Kidney (tissue), 14 donors: ENCODE data around the gene NEK11. TPM values are rescaled to one million over a fixed set of nuclear protein-coding genes. Genes with fewer than 3 reads are reported as not detected.

Experiments used
- DNase-seq, 5 donors: peaks; one replicate each; pipeline ENCODE4 v3.0.0-alpha.2; 2013 to 2020
- FAIRE-seq: peaks from 2 replicates; lab custom pipeline; 2012; peaks lifted over from hg19 to GRCh38; lab: Jason Lieb, UNC
- H3K27ac ChIP-seq, 2 donors: one replicate each; pipeline ENCODE4 v1.7.0; 2013; ENCODE audit warnings: low read depth in 2 of 2, low read length in 2 of 2, inconsistent platforms in 1 of 2
- H3K27me3 ChIP-seq: one replicate; pipeline ENCODE4 v1.7.1; 2013; ENCODE audit warnings: low read length, inconsistent platforms; ENCODE audit not compliant: control insufficient read depth, insufficient read depth
- H3K36me3 ChIP-seq, 3 donors: one replicate each; pipeline versions ENCODE4 v1.7.0 to v1.7.1; 2013; ENCODE audit warnings: low read length in 3 of 3, control low read depth in 1 of 3, inconsistent platforms in 1 of 3; ENCODE audit not compliant: insufficient read depth in 3 of 3, control insufficient read depth in 2 of 3
- H3K4me1 ChIP-seq, 3 donors: one replicate each; pipeline versions ENCODE4 v1.7.0 to v1.7.1; 2013; ENCODE audit warnings: low read length in 3 of 3, inconsistent platforms in 1 of 3, low read depth in 1 of 3; ENCODE audit not compliant: control insufficient read depth in 2 of 3, insufficient read depth in 2 of 3
- H3K4me3 ChIP-seq, 3 donors: one replicate each; pipeline versions ENCODE4 v1.7.0 to v1.8.1; 2013; ENCODE audit warnings: low read length in 3 of 3, control low read depth in 1 of 3, inconsistent platforms in 1 of 3
- H3K9ac ChIP-seq, 3 donors: one replicate each; pipeline versions ENCODE4 v1.7.0 to v1.7.1; 2013; ENCODE audit warnings: low read length in 3 of 3, control low read depth in 1 of 3, inconsistent platforms in 1 of 3
- H3K9me3 ChIP-seq, 3 donors: one replicate each; pipeline versions ENCODE4 v1.7.0 to v1.7.1; 2013; ENCODE audit warnings: low read length in 3 of 3, control low read depth in 1 of 3, inconsistent platforms in 1 of 3; ENCODE audit not compliant: control insufficient read depth in 2 of 3, insufficient read depth in 1 of 3
- CTCF ChIP-seq: IDR thresholded peaks from 3 replicates; pipeline ENCODE4 v1.5.1; 2012; ENCODE audit warnings: mild to moderate bottlenecking, moderate library complexity, borderline replicate concordance; ENCODE audit not compliant: insufficient read depth; ENCODE audit errors: extremely low read depth
- intact Hi-C: fragments of 100-400 bp; cut with DNase I; formaldehyde crosslinking; loops from one replicate; pipeline ENCODE4 v1.11.1; 2022
- polyA plus RNA-seq: library from polyadenylated mRNA; stranded (reverse); fragments of 350-450 nt; fragmentation: Illumina TruSeq; extraction: RNeasy Lipid Tissue Mini Kit (QIAGEN cat#74804); gene quantifications from one replicate; pipeline ENCODE4 v1.2.3, GENCODE V29; 2014; ENCODE audit warnings: low read depth, low replicate concordance; ENCODE audit not compliant: insufficient read depth
- total RNA-seq: library from RNA; stranded (reverse); fragmentation: NEBNext Ultra II Directional; extraction: Animal tissue kit (Norgen Biotek cat#: 25700); gene quantifications from one replicate; pipeline ENCODE4 v1.2.1, GENCODE V29; 2021
- donor health status: control.
- donor health status: control.
- donor health status: control.
- donor health status: control.
- donor health status: control.
- donor health status: DM: yes; HTN: yes; CAD: no.
- donor health status: Normal renal cell carcinoma (clear cell type).

NEK11 gene
- total and polyA plus RNA-seq, 2 donors from 2014 or later: 7.9 to 13.2 TPM

DNA sequence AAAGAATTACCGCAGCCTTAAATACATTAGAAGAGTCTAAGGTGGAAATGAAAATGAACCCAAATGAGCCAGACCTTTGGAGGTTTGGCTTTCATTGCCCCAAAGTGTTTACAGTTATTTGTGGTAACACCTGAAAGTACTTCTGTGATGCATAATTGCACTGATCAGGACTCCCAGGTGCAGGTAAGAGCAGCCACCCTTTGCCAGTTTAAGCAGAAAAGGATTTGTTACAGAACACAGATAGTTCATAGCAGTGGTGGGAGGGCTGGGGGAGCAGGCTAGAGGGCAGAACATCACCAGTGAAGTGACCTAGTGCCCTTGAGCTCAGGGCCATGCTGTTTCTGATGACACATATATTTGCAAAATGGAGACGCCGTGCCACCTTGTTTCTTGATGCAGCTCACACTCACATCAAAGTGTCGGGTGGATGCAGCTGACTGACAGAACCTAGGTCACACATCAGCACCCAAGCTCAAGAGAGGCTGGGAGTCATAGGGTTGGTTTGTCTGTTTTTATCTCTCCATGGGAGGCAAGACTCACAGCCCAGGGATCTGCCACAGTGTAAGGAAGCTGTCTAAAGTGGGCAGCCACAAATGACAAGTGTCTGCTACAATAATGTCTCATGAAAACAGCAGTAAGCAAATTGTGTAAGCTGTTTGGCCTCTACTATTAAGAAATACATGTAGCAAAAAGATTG, 49.1 kb downstream of the NEK11 start:
- Histone ChIP-seq H3K27ac (no peak overlapping the region), H3K4me1 (no peaks in the 10 kb centered on the region), H3K9ac (no peak overlapping the region), H3K4me3 (no peak overlapping the region), H3K9me3 (no peaks in the 10 kb centered on the region), H3K27me3 (no peaks in the 10 kb centered on the region), H3K36me3 (no peaks in the 10 kb centered on the region)
- intact Hi-C loops: no loop called here
- FAIRE-seq (no peak), DNase-seq (no peak)
- TF ChIP-seq CTCF: no peak

- no peaks in the 10 kb centered on the region for H3K27me3 ChIP-seq
- no peaks in the 10 kb centered on the region for H3K4me1 ChIP-seq
- no peak for FAIRE-seq
- no peaks in the 10 kb centered on the region for H3K9me3 ChIP-seq
- no peak overlapping the region for H3K9ac ChIP-seq
- intact Hi-C loops: no loop called here
- no peak for TF ChIP-seq CTCF
- H3K27ac ChIP-seq: no peak overlapping the region
- no peak overlapping the region for H3K4me3 ChIP-seq
- DNase-seq: no peak
- no peaks in the 10 kb centered on the region for H3K36me3 ChIP-seq
Observed at GRCh38 chr3:131077904-131078303, 51.2 kb downstream of the NEK11 start.

- Histone ChIP-seq H3K9ac (no peak overlapping the region), H3K27ac (no peak overlapping the region), H3K36me3 (no peaks in the 10 kb centered on the region), H3K27me3 (no peaks in the 10 kb centered on the region), H3K9me3 (no peaks in the 10 kb centered on the region), H3K4me1 (no peaks in the 10 kb centered on the region), H3K4me3 (no peak overlapping the region)
- DNase-seq: no peak
- FAIRE-seq: no peak
- intact Hi-C loops: no loop called here
- no peak for TF ChIP-seq CTCF
Observed at GRCh38 chr3:131079086-131079485, 52.4 kb downstream of the NEK11 start.

DNA sequence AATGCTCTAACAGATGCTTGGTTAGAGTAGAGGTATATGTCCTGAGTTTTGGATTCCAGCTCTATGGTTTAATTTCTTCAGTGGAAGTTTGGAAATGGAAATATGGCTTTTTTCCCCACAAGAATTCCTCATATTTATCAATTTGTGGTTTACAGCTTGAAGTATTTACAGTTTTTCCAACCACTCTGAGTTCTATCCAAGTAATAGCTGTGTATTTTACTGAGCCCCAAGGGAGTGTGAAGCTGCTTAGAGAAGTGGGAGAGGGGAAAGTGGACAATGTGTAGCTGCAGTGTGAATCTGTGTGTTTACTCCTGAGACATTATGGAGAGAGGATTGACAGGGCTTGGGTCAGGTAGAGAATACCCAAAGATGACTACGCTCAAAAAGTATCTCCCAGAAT, 54.5 kb downstream of the NEK11 start:
- H3K27me3 ChIP-seq: no peaks in the 10 kb centered on the region
- H3K36me3 ChIP-seq: no peaks in the 10 kb centered on the region
- H3K4me3 ChIP-seq: no peak overlapping the region
- no peak overlapping the region for H3K9ac ChIP-seq
- no peak for FAIRE-seq
- H3K9me3 ChIP-seq: no peaks in the 10 kb centered on the region
- DNase-seq: no peak
- intact Hi-C loops: no loop called here
- no peaks in the 10 kb centered on the region for H3K4me1 ChIP-seq
- no peak for TF ChIP-seq CTCF
- no peak overlapping the region for H3K27ac ChIP-seq
